Activated T-helper 17 cell treated with anti-CD3 and anti-CD28 coated beads, Interleukin-2, amount 50 U/mL, for 72 hours (primary cell): ENCODE data around the gene NBPF20. TPM values are rescaled to one million over a fixed set of nuclear protein-coding genes. Genes with fewer than 3 reads are reported as not detected.

ENCODE experiments used
- total RNA-seq, 2 donors: library from RNA; stranded (reverse); gene quantifications; one replicate each; pipeline ENCODE4 v1.2.3, GENCODE V29; 2022

NBPF20 gene
- total RNA-seq, 2 donors from 2014 or later = 2.9 to 4.0 TPM

Other genes with a start within 250 kb of the NBPF20 start
- gene PPIAL4D, start 183.4 kb downstream of the NBPF20 start, total RNA-seq = not detected
- 10 to 100 TPM; 22.5 to 31.9 TPM for gene GPR89A, start 182.4 kb upstream of the NBPF20 start, total RNA-seq